GM23248 (cell line): Measurements from ENCODE around the gene SLC13A3.

Experiments used
- EZH2 ChIP-seq: fragments of 200-600 bp; sonication (generic); IDR thresholded peaks from 2 replicates; pipeline ENCODE4 v1.6.1; 2018; ENCODE audit warnings: antibody characterized with exemption, mild to moderate bottlenecking; ENCODE audit not compliant: insufficient read depth, poor library complexity, severe bottlenecking
- EZH2phosphoT487 ChIP-seq: fragments of 200-600 bp; sonication (generic); IDR thresholded peaks from 2 replicates; pipeline ENCODE4 v1.6.1; 2018; ENCODE audit warnings: antibody characterized with exemption, moderate library complexity, mild to moderate bottlenecking, low read depth; ENCODE audit not compliant: insufficient read depth

- TF ChIP-seq EZH2 (no peak), EZH2phosphoT487 (no peak)
Observed at GRCh38 chr20:46555370-46555956, 95.8 kb downstream of the SLC13A3 start.
